PC-9 (cell line): ENCODE results near the gene FAM163B.

ENCODE experiments used
- CTCF ChIP-seq: fragments of 200-600 bp; sonication (generic); conservative IDR thresholded peaks from 2 replicates; pipeline ENCODE4 v1.6.1; 2017; ENCODE audit warnings: mixed run types, antibody characterized with exemption, mild to moderate bottlenecking, moderate library complexity
- EZH2 ChIP-seq: fragments of 200-600 bp; sonication (generic); IDR thresholded peaks from 2 replicates; pipeline ENCODE4 v1.8.0; 2017; ENCODE audit warnings: antibody characterized with exemption, low read depth

GRCh38 chr9:133595910-133596309 lies 13.3 kb downstream of the FAM163B start:
- TF ChIP-seq EZH2 = no peak
- no peak for TF ChIP-seq CTCF
